H9 (cell line): Measurements from ENCODE around the gene HEMGN. TPM values are rescaled to one million over a fixed set of nuclear protein-coding genes. Genes with fewer than 3 reads are reported as not detected.

Experiments
- DNase-seq: peaks from one replicate; pipeline ENCODE4 v3.0.0-alpha.2; 2017
- H2AFZ ChIP-seq: one replicate; pipeline ENCODE4 v1.6.1; 2013; ENCODE audit warnings: mild to moderate bottlenecking, low read length, control low read depth, moderate library complexity
- H2AK5ac ChIP-seq: 2 replicates; pipeline ENCODE4 v1.6.1; 2013; ENCODE audit warnings: low read length, control low read depth, mixed read lengths; ENCODE audit not compliant: insufficient read length
- H2BK120ac ChIP-seq: one replicate; pipeline ENCODE4 v1.6.1; 2013; ENCODE audit warnings: low read depth, mild to moderate bottlenecking, low read length, control low read depth, inconsistent platforms; ENCODE audit not compliant: poor library complexity, severe bottlenecking
- H2BK12ac ChIP-seq: 2 replicates; pipeline ENCODE4 v1.6.1; 2013; ENCODE audit warnings: low read length, control low read depth, mixed read lengths, low read depth; ENCODE audit not compliant: insufficient read length
- H2BK15ac ChIP-seq: 2 replicates; pipeline ENCODE4 v1.6.1; 2013; ENCODE audit warnings: low read depth, low read length, control low read depth
- H2BK20ac ChIP-seq: one replicate; pipeline ENCODE4 v1.6.1; 2013; ENCODE audit warnings: low read depth, mild to moderate bottlenecking, low read length, control low read depth, inconsistent platforms; ENCODE audit not compliant: poor library complexity, severe bottlenecking
- H2BK5ac ChIP-seq: 2 replicates; pipeline ENCODE4 v1.6.1; 2013; ENCODE audit warnings: low read length, control low read depth, mixed read lengths; ENCODE audit not compliant: insufficient read length
- H3K14ac ChIP-seq: 2 replicates; pipeline ENCODE4 v1.6.1; 2013; ENCODE audit warnings: low read length, control low read depth; ENCODE audit not compliant: insufficient read depth
- H3K18ac ChIP-seq: 2 replicates; pipeline ENCODE4 v1.6.1; 2013; ENCODE audit warnings: low read depth, mild to moderate bottlenecking, mixed read lengths, low read length, control low read depth; ENCODE audit not compliant: insufficient read length
- H3K23ac ChIP-seq: 2 replicates; pipeline ENCODE4 v1.6.1; 2013; ENCODE audit warnings: low read length, control low read depth, mixed read lengths, low read depth; ENCODE audit not compliant: insufficient read length
- H3K23me2 ChIP-seq: 2 replicates; pipeline ENCODE4 v1.6.1; 2013; ENCODE audit warnings: low read depth, mild to moderate bottlenecking, mixed read lengths, low read length, control low read depth; ENCODE audit not compliant: insufficient read length, poor library complexity, severe bottlenecking
- H3K27ac ChIP-seq: 2 replicates; pipeline ENCODE4 v1.5.1; 2013; ENCODE audit warnings: low read length, control low read depth, mixed read lengths, low read depth; ENCODE audit not compliant: insufficient read length
- H3K27me3 ChIP-seq: 2 replicates; pipeline ENCODE4 v1.6.1; 2013; ENCODE audit warnings: low read length, control low read depth, inconsistent platforms; ENCODE audit not compliant: insufficient read depth
- H3K4ac ChIP-seq: 2 replicates; pipeline ENCODE4 v1.6.1; 2013; ENCODE audit warnings: low read depth, mild to moderate bottlenecking, control low read depth, inconsistent platforms, low read length, moderate library complexity
- H3K4me1 ChIP-seq: 2 replicates; pipeline ENCODE4 v1.6.1; 2013; ENCODE audit warnings: low read length, control low read depth, inconsistent platforms; ENCODE audit not compliant: insufficient read depth
- H3K4me2 ChIP-seq: 2 replicates; pipeline ENCODE4 v1.6.1; 2013; ENCODE audit warnings: low read length, control low read depth, mixed read lengths; ENCODE audit not compliant: insufficient read length, insufficient read depth
- H3K56ac ChIP-seq: 2 replicates; pipeline ENCODE4 v1.6.1; 2013; ENCODE audit warnings: low read depth, mild to moderate bottlenecking, mixed read lengths, low read length, control low read depth; ENCODE audit not compliant: insufficient read length
- H3K79me1 ChIP-seq: 2 replicates; pipeline ENCODE4 v1.6.1; 2013; ENCODE audit warnings: low read depth, mild to moderate bottlenecking, moderate library complexity, low read length, control low read depth, inconsistent platforms; ENCODE audit not compliant: insufficient read depth, poor library complexity, severe bottlenecking
- H3K79me2 ChIP-seq: 2 replicates; pipeline ENCODE4 v1.6.1; 2013; ENCODE audit warnings: low read length, control low read depth, inconsistent platforms; ENCODE audit not compliant: insufficient read depth
- H3K9ac ChIP-seq: 2 replicates; pipeline ENCODE4 v1.6.1; 2013; ENCODE audit warnings: low read length, control low read depth, mixed read lengths; ENCODE audit not compliant: insufficient read length; ENCODE audit errors: extremely low read depth
- H3K9me3 ChIP-seq: one replicate; pipeline ENCODE4 v1.6.1; 2013; ENCODE audit warnings: low read depth, low read length, inconsistent platforms; ENCODE audit not compliant: control insufficient read depth
- H3T11ph ChIP-seq: one replicate; pipeline ENCODE4 v1.6.1; 2013; ENCODE audit warnings: mild to moderate bottlenecking, low read length, control low read depth, inconsistent platforms
- H4K20me1 ChIP-seq: one replicate; pipeline ENCODE4 v1.6.1; 2013; ENCODE audit not compliant: control insufficient read depth, insufficient read length, insufficient read depth
- H4K5ac ChIP-seq: 2 replicates; pipeline ENCODE4 v1.6.1; 2013; ENCODE audit warnings: low read depth, mild to moderate bottlenecking, mixed read lengths, low read length, control low read depth; ENCODE audit not compliant: insufficient read length
- H4K8ac ChIP-seq: replicated peaks from 2 replicates; pipeline ENCODE4 v1.6.1; 2013; ENCODE audit warnings: low read length, control low read depth, mixed read lengths, low read depth; ENCODE audit not compliant: insufficient read length
- H4K91ac ChIP-seq: 2 replicates; pipeline ENCODE4 v1.6.1; 2013; ENCODE audit warnings: low read depth, mild to moderate bottlenecking, moderate library complexity, mixed read lengths, low read length, control low read depth; ENCODE audit not compliant: insufficient read length
- H3K27ac Mint-ChIP-seq, 3 experiments: 2 replicates in 2 of 3; 3 replicates in 1 of 3; pipeline ENCODE4 v1.8.0; 2020 to 2021; ENCODE audit warnings: mixed read lengths in 3 of 3, mild to moderate bottlenecking in 1 of 3, moderate library complexity in 1 of 3
- H3K27me3 Mint-ChIP-seq: 2 replicates; pipeline ENCODE4 v1.8.0; 2021; ENCODE audit warnings: low read depth, mild to moderate bottlenecking, moderate library complexity, mixed read lengths
- H3K36me3 Mint-ChIP-seq, 3 experiments: 2 replicates in 2 of 3; 3 replicates in 1 of 3; pipeline ENCODE4 v1.8.0; 2020 to 2021; ENCODE audit warnings: low read depth in 3 of 3, mixed read lengths in 3 of 3; ENCODE audit not compliant: insufficient read depth in 1 of 3
- H3K4me1 Mint-ChIP-seq, 2 experiments: 2 replicates each; pipeline ENCODE4 v1.8.0; 2020; ENCODE audit warnings: mixed read lengths in 2 of 2
- H3K4me3 Mint-ChIP-seq, 2 experiments: 2 replicates in 1 of 2; 3 replicates in 1 of 2; pipeline ENCODE4 v1.8.0; 2020 to 2021; ENCODE audit warnings: mild to moderate bottlenecking in 2 of 2, mixed read lengths in 2 of 2, moderate library complexity in 1 of 2
- H3K9me3 Mint-ChIP-seq, 2 experiments: 2 replicates in 1 of 2; 3 replicates in 1 of 2; pipeline ENCODE4 v1.8.0; 2020; ENCODE audit warnings: mild to moderate bottlenecking in 2 of 2, mixed read lengths in 2 of 2, moderate library complexity in 1 of 2
- total RNA-seq: library from RNA; stranded (reverse); gene quantifications from 2 replicates; pipeline ENCODE4 v1.2.1, GENCODE V29; 2021
- TF ChIP-seq, protein P1 (sequence below): fragments of 200-600 bp; sonication (generic); conservative IDR thresholded peaks from 3 replicates; pipeline ENCODE4 v1.8.0; 2021; ENCODE audit warnings: antibody characterized with exemption, mild to moderate bottlenecking

The HEMGN gene
- total RNA-seq, 1 experiment from 2014 or later = not detected

DNA sequence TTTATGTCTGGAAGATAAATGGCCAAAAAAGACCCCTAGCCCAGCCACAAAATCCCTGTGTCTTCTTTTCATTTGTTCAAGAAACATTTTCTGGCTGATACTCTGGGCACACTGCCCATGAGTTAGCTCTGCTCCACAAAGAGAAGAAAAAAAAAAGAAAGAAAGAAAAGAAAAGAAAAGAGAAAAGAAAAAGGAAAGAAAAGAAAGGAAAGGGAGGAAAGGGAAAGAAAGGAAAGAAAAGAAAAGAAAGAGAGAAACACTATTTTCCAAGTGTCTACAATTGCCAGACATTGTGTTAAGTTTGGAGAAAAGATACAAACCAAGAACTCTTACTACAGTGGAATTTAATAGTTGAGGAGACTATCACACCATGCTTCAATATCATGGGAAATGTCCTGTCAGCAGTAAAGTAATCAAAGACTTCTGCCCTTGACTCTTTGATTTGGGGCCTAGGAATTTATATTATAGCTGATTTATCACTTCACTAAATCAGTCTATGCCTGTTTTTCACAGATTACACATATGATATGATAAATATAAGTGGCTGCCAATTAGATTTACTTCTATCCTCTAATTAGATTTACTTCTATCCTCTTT lies 18.7 kb downstream of the HEMGN start:
- Histone ChIP-seq H4K91ac (no peak overlapping the region), H4K5ac (no peak overlapping the region), H3K14ac (no peak overlapping the region), H3K4me1 (no peaks in the 10 kb centered on the region), H4K8ac (no peak overlapping the region), H3K27ac (no peak overlapping the region), H2BK12ac (no peak overlapping the region), H4K20me1 (no peaks in the 10 kb centered on the region), H3K23me2 (no peaks in the 10 kb centered on the region), H3K79me1 (no peaks in the 10 kb centered on the region), H3K23ac (no peak overlapping the region), H2BK120ac (no peak overlapping the region), H3K27me3 (no peaks in the 10 kb centered on the region), H2BK5ac (no peak overlapping the region), H3K18ac (no peak overlapping the region), H3K4ac (no peak overlapping the region), H3K79me2 (no peaks in the 10 kb centered on the region), H2BK15ac (no peak overlapping the region), H2BK20ac (no peak overlapping the region), H2AK5ac (no peak overlapping the region), H2AFZ (no peak overlapping the region), H3T11ph (no peak overlapping the region), H3K4me2 (no peak overlapping the region), H3K9ac (no peak overlapping the region), H3K56ac (no peak overlapping the region), H3K9me3 (no peaks in the 10 kb centered on the region)
- peaks cover 14% of the 10 kb centered on the region for H3K27me3 Mint-ChIP-seq
- no peaks in the 10 kb centered on the region for H3K36me3 Mint-ChIP-seq
- no peak overlapping the region for H3K27ac Mint-ChIP-seq
- H3K9me3 Mint-ChIP-seq = peaks cover 0 to 3% of the 10 kb centered on the region in 2 experiments; a peak in 2 of 5 replicates
- no peak overlapping the region for H3K4me3 Mint-ChIP-seq
- TF ChIP-seq, protein P1, sequence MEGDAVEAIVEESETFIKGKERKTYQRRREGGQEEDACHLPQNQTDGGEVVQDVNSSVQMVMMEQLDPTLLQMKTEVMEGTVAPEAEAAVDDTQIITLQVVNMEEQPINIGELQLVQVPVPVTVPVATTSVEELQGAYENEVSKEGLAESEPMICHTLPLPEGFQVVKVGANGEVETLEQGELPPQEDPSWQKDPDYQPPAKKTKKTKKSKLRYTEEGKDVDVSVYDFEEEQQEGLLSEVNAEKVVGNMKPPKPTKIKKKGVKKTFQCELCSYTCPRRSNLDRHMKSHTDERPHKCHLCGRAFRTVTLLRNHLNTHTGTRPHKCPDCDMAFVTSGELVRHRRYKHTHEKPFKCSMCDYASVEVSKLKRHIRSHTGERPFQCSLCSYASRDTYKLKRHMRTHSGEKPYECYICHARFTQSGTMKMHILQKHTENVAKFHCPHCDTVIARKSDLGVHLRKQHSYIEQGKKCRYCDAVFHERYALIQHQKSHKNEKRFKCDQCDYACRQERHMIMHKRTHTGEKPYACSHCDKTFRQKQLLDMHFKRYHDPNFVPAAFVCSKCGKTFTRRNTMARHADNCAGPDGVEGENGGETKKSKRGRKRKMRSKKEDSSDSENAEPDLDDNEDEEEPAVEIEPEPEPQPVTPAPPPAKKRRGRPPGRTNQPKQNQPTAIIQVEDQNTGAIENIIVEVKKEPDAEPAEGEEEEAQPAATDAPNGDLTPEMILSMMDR = no peak
- peaks cover 4 to 5% of the 10 kb centered on the region in 2 experiments for H3K4me1 Mint-ChIP-seq
- no peak for DNase-seq
